ENCODE results near the gene NUDCD2.

NUDCD2 gene

GRCh38 chr5:163459819-163460561 is at the start of gene NUDCD2:
Gene NUDCD2 (minus strand): TSS chr5:163460102. CDS start chr5:163460050, 52 bp downstream.
- peak; percentile 99 for DNase-seq (ENCODE audit: low read depth, low spot score)

- DNase-seq (ENCODE audit: low read depth, low spot score) = no peak
Measured at GRCh38 chr5:163509291-163509951, 49.5 kb upstream of the NUDCD2 start.

GRCh38 chr5:163508753-163509152 is 48.9 kb upstream of the NUDCD2 start:
- DNase-seq (ENCODE audit: low read depth, low spot score) = no peak

GRCh38 chr5:163506726-163507125 is 46.8 kb upstream of the NUDCD2 start:
- DNase-seq (ENCODE audit: low read depth, low spot score) = no peak

- DNase-seq (ENCODE audit: low read depth, low spot score) = no peak
Measured at GRCh38 chr5:163506095-163506457, 46.2 kb upstream of the NUDCD2 start.

- DNase-seq (ENCODE audit: low read depth, low spot score) = no peak
Measured at GRCh38 chr5:163505368-163506094, 45.6 kb upstream of the NUDCD2 start, which contains the start of gene MAT2B. Gene MAT2B (plus strand): TSS chr5:163505619. CDS start chr5:163505687, 68 bp downstream.

GRCh38 chr5:163505049-163505367 is 45.1 kb upstream of the NUDCD2 start:
- DNase-seq (ENCODE audit: low read depth, low spot score) = no peak

GRCh38 chr5:163504079-163504931 is 44.4 kb upstream of the NUDCD2 start:
- no peak for DNase-seq (ENCODE audit: low read depth, low spot score)

GRCh38 chr5:163503106-163504078 is 43.5 kb upstream of the NUDCD2 start:
- peak; percentile 95 for DNase-seq (ENCODE audit: low read depth, low spot score)

- DNase-seq (ENCODE audit: low read depth, low spot score) = no peak
Measured at GRCh38 chr5:163502521-163502920, 42.6 kb upstream of the NUDCD2 start.

GRCh38 chr5:163498886-163499285 is 39.0 kb upstream of the NUDCD2 start:
- no peak for DNase-seq (ENCODE audit: low read depth, low spot score)

- DNase-seq (ENCODE audit: low read depth, low spot score) = no peak
Measured at GRCh38 chr5:163497315-163497714, 37.4 kb upstream of the NUDCD2 start.

- no peak for DNase-seq (ENCODE audit: low read depth, low spot score)
Measured at GRCh38 chr5:163496286-163496685, 36.4 kb upstream of the NUDCD2 start.

- DNase-seq (ENCODE audit: low read depth, low spot score) = no peak
Measured at GRCh38 chr5:163489745-163490075, 29.8 kb upstream of the NUDCD2 start.

GRCh38 chr5:163489055-163489744 is 29.3 kb upstream of the NUDCD2 start:
- DNase-seq (ENCODE audit: low read depth, low spot score) = no peak

- no peak for DNase-seq (ENCODE audit: low read depth, low spot score)
Measured at GRCh38 chr5:163478982-163479271, 19.0 kb upstream of the NUDCD2 start.

- DNase-seq (ENCODE audit: low read depth, low spot score) = no peak
Measured at GRCh38 chr5:163478126-163478981, 18.5 kb upstream of the NUDCD2 start.

- no peak for DNase-seq (ENCODE audit: low read depth, low spot score)
Measured at GRCh38 chr5:163475411-163475810, 15.5 kb upstream of the NUDCD2 start.

- DNase-seq (ENCODE audit: low read depth, low spot score) = no peak
Measured at GRCh38 chr5:163473635-163474243, 13.8 kb upstream of the NUDCD2 start.

Data from iPS DF 19.7 (cell line).